HL-60 (cell line): Measurements from ENCODE around the gene EXO5.

Experiments used
- DNase-seq, 2 experiments: peaks; one replicate each; pipeline ENCODE4 v3.0.0-alpha.2; 2010 to 2020; ENCODE audit warnings: low read depth in 1 of 2, low spot score in 1 of 2
- H3K27ac ChIP-seq: fragments of 250-450 bp; sonication (Bioruptor Pico); replicated peaks from 2 replicates; pipeline ENCODE4 v1.5.1; 2020; ENCODE audit warnings: mild to moderate bottlenecking, moderate library complexity
- H3K27me3 ChIP-seq: fragments of 250-450 bp; sonication (Bioruptor Pico); 2 replicates; pipeline ENCODE4 v1.5.1; 2021; ENCODE audit warnings: mild to moderate bottlenecking, moderate library complexity; ENCODE audit not compliant: insufficient read depth, poor library complexity, severe bottlenecking
- H3K4me3 ChIP-seq: replicated peaks from 2 replicates; pipeline ENCODE4 v1.5.1; 2011; ENCODE audit warnings: mild to moderate bottlenecking, control low read depth, low read length; ENCODE audit not compliant: insufficient read depth
- CTCF ChIP-seq: IDR thresholded peaks from one replicate; pipeline ENCODE4 v1.5.1; 2011; ENCODE audit warnings: low read length, control low read depth, inconsistent platforms; ENCODE audit not compliant: insufficient read depth
- GABPA ChIP-seq: IDR thresholded peaks from 2 replicates; pipeline ENCODE4 v1.6.1; 2012; ENCODE audit warnings: low read depth
- POLR2AphosphoS5 ChIP-seq: IDR thresholded peaks from 2 replicates; pipeline ENCODE4 v1.6.1; 2012; ENCODE audit warnings: low read depth
- REST ChIP-seq: IDR thresholded peaks from 2 replicates; pipeline ENCODE4 v1.6.1; 2012; ENCODE audit warnings: low read depth; ENCODE audit not compliant: insufficient replicate concordance
- SPI1 ChIP-seq: IDR thresholded peaks from 2 replicates; pipeline ENCODE4 v1.6.1; 2012; ENCODE audit warnings: low read depth, mild to moderate bottlenecking, borderline replicate concordance

Gene EXO5

GRCh38 chr1:40476924-40477677 lies 31.5 kb upstream of the EXO5 start, which contains the start of gene ZFP69:
Gene ZFP69 (plus strand): TSS chr1:40477290. CDS start chr1:40479362, 2,072 bp downstream.
- Histone ChIP-seq H3K4me3 (peak within 1 kb of the TSS; percentile 63), H3K27ac (peak within 1 kb of the TSS; percentile 53), H3K27me3 (no peaks in the 10 kb centered on the region)
- peak; percentile 58; the same call in 1 of the 2 replicates for TF ChIP-seq POLR2AphosphoS5
- TF ChIP-seq SPI1: no peak
- TF ChIP-seq CTCF: no peak
- DNase-seq: peak; percentile 62 to 64

- TF ChIP-seq CTCF: no peak
- TF ChIP-seq GABPA: no peak
- H3K27ac ChIP-seq: peak overlapping the region; percentile 29; the same call in 1 of the 2 replicates
- peak in 1 of 2 experiments; percentile 1 for DNase-seq
- H3K27me3 ChIP-seq: no peaks in the 10 kb centered on the region
- peak overlapping the region; percentile 63 for H3K4me3 ChIP-seq
Measured at GRCh38 chr1:40477678-40478053, 30.9 kb upstream of the EXO5 start.

GRCh38 chr1:40478276-40478675 lies 30.3 kb upstream of the EXO5 start:
- no peak overlapping the region for H3K27ac ChIP-seq
- DNase-seq: no peak
- no peak overlapping the region for H3K4me3 ChIP-seq
- H3K27me3 ChIP-seq: no peaks in the 10 kb centered on the region
- TF ChIP-seq GABPA (no peak), SPI1 (no peak), CTCF (no peak), POLR2AphosphoS5 (no peak), REST (no peak)

- Histone ChIP-seq H3K27ac (no peak overlapping the region), H3K27me3 (no peaks in the 10 kb centered on the region), H3K4me3 (no peak overlapping the region)
- no peak for DNase-seq
- TF ChIP-seq POLR2AphosphoS5 (no peak), REST (no peak), CTCF (no peak), SPI1 (no peak), GABPA (no peak)
Measured at GRCh38 chr1:40479156-40479555, 29.4 kb upstream of the EXO5 start.
